ENCODE measurements around the gene TCN2. TPM values are rescaled to one million over a fixed set of nuclear protein-coding genes. Genes with fewer than 3 reads are reported as not detected.

The TCN2 gene
- total RNA-seq, 2 experiments from 2014 or later: 0.19 to 0.22 TPM

- DNase-seq: no peak
- intact Hi-C loops (cut with micrococcal nuclease): loop anchor here (2.0 to 10.0 kb wide), 2 partner anchors 213 to 289 kb away; no protein-coding TSS in a partner anchor
- H3K27ac Mint-ChIP-seq: no peak overlapping the region
- H3K4me3 Mint-ChIP-seq: no peak overlapping the region
- H3K36me3 Mint-ChIP-seq (ENCODE audit: low read depth): no peaks in the 10 kb centered on the region
- no peaks in the 10 kb centered on the region for H3K27me3 Mint-ChIP-seq (ENCODE audit: low read depth)
- H3K4me1 Mint-ChIP-seq (ENCODE audit: low read depth): peaks cover 26% of the 10 kb centered on the region
- peaks cover 1% of the 10 kb centered on the region for H3K9me3 Mint-ChIP-seq
- CTCF ChIA-PET: interaction anchor here (1.1 to 1.8 kb wide), 3 partner anchors 8 to 13 kb away, joined by 3 to 7 read pairs (median 5); partner anchors contain the start of gene PES1
Measured at GRCh38 chr22:30603801-30604200, 3.2 kb upstream of the TCN2 start.

GRCh38 chr22:30604723-30605122 is 2.3 kb upstream of the TCN2 start:
- H3K4me3 Mint-ChIP-seq: no peak overlapping the region
- intact Hi-C loops (cut with micrococcal nuclease): loop anchor here (10.0 kb wide), 1 partner anchor 290 kb away; no protein-coding TSS in a partner anchor
- peaks cover 1% of the 10 kb centered on the region for H3K9me3 Mint-ChIP-seq
- CTCF ChIA-PET: interaction anchor here (0.6 to 1.8 kb wide), 5 partner anchors 9 to 14 kb away, joined by 3 to 7 read pairs (median 3); partner anchors contain the start of gene PES1
- H3K27me3 Mint-ChIP-seq (ENCODE audit: low read depth): no peaks in the 10 kb centered on the region
- peaks cover 33% of the 10 kb centered on the region for H3K4me1 Mint-ChIP-seq (ENCODE audit: low read depth)
- H3K36me3 Mint-ChIP-seq (ENCODE audit: low read depth): no peaks in the 10 kb centered on the region
- H3K27ac Mint-ChIP-seq: no peak overlapping the region
- no peak for DNase-seq

GRCh38 chr22:30605449-30606110 is 1.4 kb upstream of the TCN2 start:
- no peak overlapping the region for H3K4me3 Mint-ChIP-seq
- no peak overlapping the region for H3K27ac Mint-ChIP-seq
- DNase-seq: peak; percentile 69
- peaks cover 1% of the 10 kb centered on the region for H3K9me3 Mint-ChIP-seq
- no peaks in the 10 kb centered on the region for H3K36me3 Mint-ChIP-seq (ENCODE audit: low read depth)
- CTCF ChIA-PET: interaction anchor here (0.6 to 2.8 kb wide), 10 partner anchors 10 to 161 kb away, joined by 3 to 18 read pairs (median 4); partner anchors contain the start of gene PES1
- no peaks in the 10 kb centered on the region for H3K27me3 Mint-ChIP-seq (ENCODE audit: low read depth)
- peaks cover 33% of the 10 kb centered on the region for H3K4me1 Mint-ChIP-seq (ENCODE audit: low read depth)
- intact Hi-C loops (cut with micrococcal nuclease): loop anchor here (2.0 to 10.0 kb wide), 3 partner anchors 13 to 291 kb away; partner anchors contain the start of gene SLC35E4

- intact Hi-C loops (cut with micrococcal nuclease): loop anchor here (2.0 to 10.0 kb wide), 3 partner anchors 15 to 293 kb away; partner anchors contain the start of gene SLC35E4
- H3K27ac Mint-ChIP-seq: no peak overlapping the region
- no peaks in the 10 kb centered on the region for H3K36me3 Mint-ChIP-seq (ENCODE audit: low read depth)
- H3K27me3 Mint-ChIP-seq (ENCODE audit: low read depth): no peaks in the 10 kb centered on the region
- no peaks in the 10 kb centered on the region for H3K9me3 Mint-ChIP-seq
- H3K4me1 Mint-ChIP-seq (ENCODE audit: low read depth): peaks cover 32% of the 10 kb centered on the region
- CTCF ChIA-PET: interaction anchor here (0.6 to 2.8 kb wide), 8 partner anchors 26 to 162 kb away, joined by 3 to 18 read pairs (median 3); no protein-coding TSS in a partner anchor
- DNase-seq: no peak
- H3K4me3 Mint-ChIP-seq: peak overlapping the region; percentile 74
Measured at GRCh38 chr22:30607300-30607930, 441 bp downstream of the TCN2 start.

GRCh38 chr22:30607939-30608338 is 965 bp downstream of the TCN2 start:
- CTCF ChIA-PET: interaction anchor here (0.6 to 2.8 kb wide), 6 partner anchors 25 to 147 kb away, joined by 3 to 18 read pairs (median 3); no protein-coding TSS in a partner anchor

GRCh38 chr22:30609260-30610185 is 2.5 kb downstream of the TCN2 start:
- Mint-ChIP-seq H3K9me3 (no peaks in the 10 kb centered on the region), H3K4me3 (no peak overlapping the region), H3K27me3 (ENCODE audit: low read depth) (no peaks in the 10 kb centered on the region), H3K27ac (peak overlapping the region; percentile 3), H3K4me1 (ENCODE audit: low read depth) (peaks cover 32% of the 10 kb centered on the region), H3K36me3 (ENCODE audit: low read depth) (no peaks in the 10 kb centered on the region)
- intact Hi-C loops (cut with micrococcal nuclease): loop anchor here (10.0 kb wide), 1 partner anchor 295 kb away; no protein-coding TSS in a partner anchor
- CTCF ChIA-PET: interaction anchor here (0.6 to 1.7 kb wide), 3 partner anchors 17 to 25 kb away, joined by 3 to 9 read pairs (median 4); no protein-coding TSS in a partner anchor
- DNase-seq: peak; percentile 72

More at GRCh38 chr22:30607939-30608338, 965 bp downstream of the TCN2 start:
- peaks cover 32% of the 10 kb centered on the region for H3K4me1 Mint-ChIP-seq (ENCODE audit: low read depth)
- no peak overlapping the region for H3K27ac Mint-ChIP-seq
- H3K27me3 Mint-ChIP-seq (ENCODE audit: low read depth): no peaks in the 10 kb centered on the region
- H3K4me3 Mint-ChIP-seq: no peak overlapping the region
- H3K9me3 Mint-ChIP-seq: no peaks in the 10 kb centered on the region
- no peak for DNase-seq
- H3K36me3 Mint-ChIP-seq (ENCODE audit: low read depth): no peaks in the 10 kb centered on the region
- intact Hi-C loops (cut with micrococcal nuclease): loop anchor here (2.0 to 10.0 kb wide), 3 partner anchors 15 to 293 kb away; partner anchors contain the start of gene SLC35E4

GRCh38 chr22:30610299-30610698 is 3.3 kb downstream of the TCN2 start:
- H3K27me3 Mint-ChIP-seq (ENCODE audit: low read depth): no peaks in the 10 kb centered on the region
- DNase-seq: no peak
- no peak overlapping the region for H3K4me3 Mint-ChIP-seq
- no peaks in the 10 kb centered on the region for H3K9me3 Mint-ChIP-seq
- H3K27ac Mint-ChIP-seq: no peak overlapping the region
- intact Hi-C loops (cut with micrococcal nuclease): no loop called here
- H3K4me1 Mint-ChIP-seq (ENCODE audit: low read depth): peaks cover 32% of the 10 kb centered on the region
- no peaks in the 10 kb centered on the region for H3K36me3 Mint-ChIP-seq (ENCODE audit: low read depth)
- CTCF ChIA-PET: interaction anchor here (0.6 to 1.7 kb wide), 3 partner anchors 17 to 24 kb away, joined by 3 to 9 read pairs (median 4); no protein-coding TSS in a partner anchor

- no peaks in the 10 kb centered on the region for H3K9me3 Mint-ChIP-seq
- H3K27me3 Mint-ChIP-seq (ENCODE audit: low read depth): no peaks in the 10 kb centered on the region
- CTCF ChIA-PET: no interaction called here
- H3K36me3 Mint-ChIP-seq (ENCODE audit: low read depth): no peaks in the 10 kb centered on the region
- H3K4me1 Mint-ChIP-seq (ENCODE audit: low read depth): peaks cover 27% of the 10 kb centered on the region
- DNase-seq: no peak
- H3K27ac Mint-ChIP-seq: no peak overlapping the region
- H3K4me3 Mint-ChIP-seq: no peak overlapping the region
- intact Hi-C loops (cut with micrococcal nuclease): no loop called here
Measured at GRCh38 chr22:30611197-30611596, 4.2 kb downstream of the TCN2 start.

GRCh38 chr22:30612789-30613188 is 5.8 kb downstream of the TCN2 start:
- Mint-ChIP-seq H3K9me3 (no peaks in the 10 kb centered on the region), H3K27me3 (ENCODE audit: low read depth) (no peaks in the 10 kb centered on the region), H3K27ac (no peak overlapping the region), H3K4me1 (ENCODE audit: low read depth) (peaks cover 15% of the 10 kb centered on the region), H3K36me3 (ENCODE audit: low read depth) (no peaks in the 10 kb centered on the region), H3K4me3 (no peak overlapping the region)
- CTCF ChIA-PET: no interaction called here
- intact Hi-C loops (cut with micrococcal nuclease): no loop called here
- DNase-seq: no peak

GRCh38 chr22:30614268-30614667 is 7.3 kb downstream of the TCN2 start:
- no peak for DNase-seq
- Mint-ChIP-seq H3K27ac (no peak overlapping the region), H3K9me3 (no peaks in the 10 kb centered on the region), H3K4me1 (ENCODE audit: low read depth) (peaks cover 3% of the 10 kb centered on the region), H3K4me3 (no peak overlapping the region), H3K27me3 (ENCODE audit: low read depth) (no peaks in the 10 kb centered on the region), H3K36me3 (ENCODE audit: low read depth) (no peaks in the 10 kb centered on the region)
- CTCF ChIA-PET: no interaction called here
- intact Hi-C loops (cut with micrococcal nuclease): no loop called here

- Mint-ChIP-seq H3K27me3 (ENCODE audit: low read depth) (no peaks in the 10 kb centered on the region), H3K4me3 (no peak overlapping the region), H3K4me1 (ENCODE audit: low read depth) (no peaks in the 10 kb centered on the region), H3K27ac (no peak overlapping the region), H3K36me3 (ENCODE audit: low read depth) (no peaks in the 10 kb centered on the region), H3K9me3 (no peaks in the 10 kb centered on the region)
- no peak for DNase-seq
- intact Hi-C loops (cut with micrococcal nuclease): no loop called here
- CTCF ChIA-PET: interaction anchor here (0.6 to 1.0 kb wide), 2 partner anchors 140 to 194 kb away, joined by 3 to 4 read pairs; no protein-coding TSS in a partner anchor
Measured at GRCh38 chr22:30614879-30615278, 7.9 kb downstream of the TCN2 start.

All from activated naive CD4-positive, alpha-beta T cell treated with anti-CD3 and anti-CD28 coated beads for 36 hours (primary cell).